SHP77 (cell line): ENCODE results near the gene RYR1.
"Not testable (repeated sequence)": the region's sequence is repeated elsewhere in the genome, so short reads cannot be mapped to it uniquely, and the experiment has no call there.

Source experiments
- DNase-seq, 2 experiments: peaks; one replicate each; lab custom pipeline; 2025; lab: John Stamatoyannopoulos, UW

RYR1 gene

DNA sequence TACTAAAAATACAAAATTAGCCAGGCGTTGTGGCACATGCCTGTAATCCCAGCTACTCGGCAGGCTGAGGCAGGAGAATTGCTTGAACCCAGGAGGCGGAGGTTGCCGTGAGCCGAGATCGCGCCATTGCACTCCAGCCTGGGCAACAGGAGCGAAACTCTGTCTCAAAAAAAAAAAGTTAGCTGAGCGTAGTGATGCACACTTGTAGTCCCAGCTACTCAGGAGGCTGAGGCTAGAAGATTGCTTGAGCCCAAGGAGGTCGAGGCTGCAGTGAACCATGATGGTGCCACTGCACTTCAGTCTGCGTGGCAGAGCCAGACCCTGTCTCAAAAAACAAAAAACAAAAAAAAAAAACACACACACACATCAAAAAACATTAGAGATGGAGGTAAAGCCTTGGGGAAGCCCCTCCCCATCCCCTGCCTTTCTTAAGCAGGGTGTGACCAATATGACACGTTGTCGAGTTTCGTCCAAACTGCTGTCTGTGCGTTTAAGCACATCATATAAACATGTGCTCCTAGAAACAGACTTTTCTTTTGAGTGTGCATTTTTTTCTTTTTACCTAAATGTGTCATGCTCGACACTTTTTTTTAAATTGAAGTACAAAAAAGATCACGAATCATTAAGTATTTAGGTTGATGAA is 6.3 kb upstream of the RYR1 start:
- DNase-seq: not testable (repeated sequence)

- no peak for DNase-seq
These were observed 4.3 kb upstream of the RYR1 start for GRCh38 chr19:38429055-38429810.

DNA sequence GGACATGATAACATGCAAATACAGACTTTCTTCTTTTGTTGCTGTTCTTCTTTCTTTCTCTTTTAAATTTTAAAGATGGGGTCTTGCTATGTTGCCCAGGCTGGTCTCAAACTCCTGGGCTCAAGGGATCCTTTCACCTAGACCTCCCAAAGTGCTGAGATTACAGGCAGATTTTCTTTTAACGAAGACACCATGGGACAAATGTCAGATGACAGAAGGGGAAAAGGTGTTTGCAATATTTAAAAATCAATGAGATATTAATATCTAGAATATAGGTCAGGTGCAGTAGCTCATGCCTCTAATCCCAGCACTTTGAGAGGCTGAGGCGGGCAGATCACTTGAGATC is 3.7 kb upstream of the RYR1 start:
- no peak for DNase-seq

GRCh38 chr19:38430931-38431330 is 2.6 kb upstream of the RYR1 start:
- DNase-seq: no peak

GRCh38 chr19:38434549-38435051 is 1.1 kb downstream of the RYR1 start:
- DNase-seq: no peak

- no peak for DNase-seq
These were observed 3.8 kb downstream of the RYR1 start for GRCh38 chr19:38437295-38437694.

DNA sequence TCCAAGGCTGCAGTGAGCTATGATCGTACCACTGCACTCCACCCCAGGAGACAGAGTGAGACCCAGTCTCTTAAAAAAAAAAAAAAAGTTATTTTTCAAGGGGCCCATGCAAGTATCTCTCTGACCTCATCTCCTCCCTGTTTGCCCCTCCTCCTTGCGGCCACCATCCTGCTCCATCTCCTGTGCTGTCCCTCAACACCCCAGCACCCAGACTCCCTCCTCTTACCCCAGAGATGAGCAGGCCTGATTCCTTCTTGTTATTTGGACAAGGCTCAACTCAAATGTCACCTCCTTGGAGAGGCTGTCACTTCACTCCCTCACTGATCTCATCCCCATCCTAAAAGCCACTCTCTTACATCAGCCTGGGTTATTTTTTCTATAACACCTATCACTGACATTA is 4.4 kb downstream of the RYR1 start:
- no peak for DNase-seq

GRCh38 chr19:38440592-38440991 is 7.1 kb downstream of the RYR1 start:
- no peak for DNase-seq

GRCh38 chr19:38441657-38442348 is 8.3 kb downstream of the RYR1 start:
- no peak for DNase-seq

DNA sequence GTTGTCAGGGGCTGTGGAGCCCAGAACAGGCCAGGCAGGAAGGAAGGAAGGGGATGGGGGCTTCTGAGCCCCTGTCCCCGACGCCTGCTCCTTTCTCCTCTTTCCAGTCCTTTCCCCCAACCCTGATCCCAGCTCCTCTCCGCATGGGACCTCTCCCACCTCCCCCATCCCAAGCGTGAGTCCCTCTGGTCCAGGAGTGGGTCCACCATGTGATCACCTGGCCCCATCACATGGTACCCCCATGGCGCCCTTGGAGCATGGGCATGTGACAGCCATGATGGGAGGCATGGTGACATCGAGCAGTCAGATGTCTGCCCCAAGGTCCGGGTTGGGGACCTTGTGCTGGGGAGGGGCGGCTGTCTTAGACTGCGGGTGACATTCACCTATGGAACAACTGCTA is 9.2 kb downstream of the RYR1 start:
- no peak for DNase-seq

- no peak for DNase-seq
These were observed 10.0 kb downstream of the RYR1 start for GRCh38 chr19:38443458-38443999.

DNA sequence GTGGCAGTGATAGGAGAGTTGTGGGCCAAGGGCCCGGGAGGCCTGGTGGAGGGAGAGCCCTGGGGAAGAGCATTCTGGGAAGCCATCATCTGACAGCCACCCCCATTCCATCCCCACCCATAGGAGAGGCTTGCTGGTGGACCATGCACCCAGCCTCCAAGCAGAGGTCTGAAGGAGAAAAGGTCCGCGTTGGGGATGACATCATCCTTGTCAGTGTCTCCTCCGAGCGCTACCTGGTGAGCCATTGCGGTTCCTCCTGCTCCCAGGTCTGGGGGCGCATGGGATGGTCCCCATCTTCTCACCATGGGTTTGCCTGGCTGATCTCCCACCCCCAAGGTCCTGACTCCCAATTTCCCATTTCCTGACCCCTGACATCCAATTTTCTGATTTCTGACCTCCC is 10.5 kb downstream of the RYR1 start:
- no peak for DNase-seq

DNA sequence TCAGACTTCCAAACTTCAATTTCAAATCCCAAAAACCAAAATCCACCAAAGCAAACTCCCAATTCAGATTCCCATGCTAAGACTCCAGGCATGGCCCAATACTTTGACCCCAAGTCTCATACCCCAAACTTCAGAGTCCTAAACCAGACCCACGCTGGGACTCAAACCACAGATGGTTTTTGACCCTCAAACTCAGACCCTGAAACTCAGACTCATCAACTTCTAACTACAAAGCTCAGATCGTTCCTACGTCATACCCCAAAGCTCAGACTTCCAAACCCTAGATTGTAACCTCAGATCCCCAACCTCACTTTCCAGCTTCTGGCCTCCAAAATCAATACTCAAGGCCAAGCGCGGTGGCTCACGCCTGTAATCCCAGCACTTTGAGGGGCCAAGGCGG is 11.9 kb downstream of the RYR1 start:
- no peak for DNase-seq

GRCh38 chr19:38448225-38448624 is 14.7 kb downstream of the RYR1 start:
- DNase-seq: no peak

- no peak for DNase-seq
These were observed 16.0 kb downstream of the RYR1 start for GRCh38 chr19:38449518-38449917.

- DNase-seq: no peak
These were observed 17.5 kb downstream of the RYR1 start for GRCh38 chr19:38451036-38451435.

- DNase-seq: no peak
These were observed 18.1 kb downstream of the RYR1 start for GRCh38 chr19:38451629-38452028.

DNA sequence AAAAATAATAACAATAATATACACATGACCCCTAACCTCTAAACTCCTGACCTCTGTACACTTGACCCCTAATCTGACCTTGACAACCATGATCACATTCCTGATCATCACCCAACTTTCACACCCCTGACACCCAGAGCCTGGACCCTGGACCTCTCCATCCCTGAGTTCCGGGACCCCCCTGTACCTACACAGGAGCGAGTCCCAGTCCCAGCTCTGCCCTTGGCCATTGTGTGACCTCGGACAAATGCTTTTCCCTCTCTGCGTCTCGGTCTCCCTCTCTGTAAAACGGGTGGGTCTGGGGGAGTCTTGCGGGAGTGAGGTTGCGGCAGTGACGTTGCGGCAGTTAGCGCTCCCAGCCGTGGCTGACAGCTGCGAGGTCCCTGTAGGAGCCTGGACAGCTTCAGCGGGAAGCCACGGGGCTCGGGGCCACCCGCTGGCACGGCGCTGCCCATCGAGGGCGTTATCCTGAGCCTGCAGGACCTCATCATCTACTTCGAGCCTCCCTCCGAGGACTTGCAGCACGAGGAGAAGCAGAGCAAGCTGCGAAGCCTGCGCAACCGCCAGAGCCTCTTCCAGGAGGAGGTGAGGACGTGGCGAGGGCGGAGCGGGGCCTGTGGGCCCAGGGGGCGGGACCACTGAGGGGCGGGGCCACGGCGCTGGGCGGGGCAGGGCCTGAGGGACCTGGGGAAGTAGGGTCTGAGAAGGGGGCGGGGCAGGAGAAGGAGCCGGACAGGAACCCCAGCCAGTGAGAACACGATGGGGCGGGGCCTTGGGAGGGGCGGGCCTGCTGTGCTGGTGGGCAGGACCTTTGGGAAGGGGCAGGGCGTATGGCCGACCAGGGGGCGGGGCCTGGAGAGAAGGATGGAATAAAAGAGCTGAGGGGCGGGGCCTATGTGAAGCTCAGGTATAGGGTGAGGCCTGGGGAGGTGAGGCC is 19.2 kb downstream of the RYR1 start:
- DNase-seq: peak in 1 of 2 experiments; percentile 13

DNA sequence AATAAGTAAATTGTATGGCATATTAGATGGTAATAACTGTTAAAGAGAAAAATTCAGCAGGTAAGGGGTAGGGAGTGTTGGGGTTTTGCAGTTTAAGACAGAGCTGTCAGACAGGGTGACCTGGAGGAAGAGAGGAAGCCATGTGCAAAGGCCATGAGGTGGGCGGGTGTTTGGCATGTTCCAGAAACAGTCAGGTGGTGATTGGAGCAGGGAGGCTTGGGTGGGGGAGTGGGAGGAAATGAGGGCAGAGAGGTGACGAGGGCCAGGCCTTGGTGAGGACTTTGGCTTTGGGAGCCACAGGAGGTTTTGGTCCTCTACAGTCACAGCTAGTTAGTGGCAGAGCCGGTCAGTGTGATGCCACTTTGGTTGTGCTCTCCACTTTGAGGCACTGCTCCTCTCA is 20.1 kb downstream of the RYR1 start:
- DNase-seq: no peak

DNA sequence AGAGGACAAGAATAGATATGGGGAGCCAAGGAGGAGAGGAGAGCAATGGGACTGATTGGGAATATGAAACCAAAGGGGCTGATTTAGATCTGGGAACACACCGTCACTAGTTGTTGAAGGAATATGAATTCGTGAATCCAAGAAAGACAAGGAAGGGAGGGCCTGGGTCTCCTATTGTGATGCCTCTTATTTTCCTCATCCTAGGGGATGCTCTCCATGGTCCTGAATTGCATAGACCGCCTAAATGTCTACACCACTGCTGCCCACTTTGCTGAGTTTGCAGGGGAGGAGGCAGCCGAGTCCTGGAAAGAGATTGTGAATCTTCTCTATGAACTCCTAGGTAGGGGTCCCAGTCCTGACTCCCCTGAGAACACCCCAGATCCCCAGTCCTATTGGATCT is 21.5 kb downstream of the RYR1 start:
- no peak for DNase-seq

DNA sequence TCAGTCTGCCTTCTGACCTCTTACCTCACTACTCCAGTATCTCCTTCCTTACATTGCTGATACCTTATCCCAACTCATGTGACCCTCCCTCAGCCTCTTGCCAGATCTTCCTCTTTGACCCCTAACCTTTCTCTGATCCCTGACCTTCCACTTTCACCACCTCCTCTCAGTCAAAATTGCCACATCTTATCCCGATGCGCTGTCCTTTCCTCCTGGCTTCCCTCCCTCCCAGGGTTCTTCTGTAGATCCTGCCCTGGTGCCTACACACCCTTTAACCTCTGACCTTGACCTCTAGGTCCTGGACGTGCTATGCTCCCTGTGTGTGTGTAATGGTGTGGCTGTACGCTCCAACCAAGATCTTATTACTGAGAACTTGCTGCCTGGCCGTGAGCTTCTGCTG is 23.7 kb downstream of the RYR1 start:
- no peak for DNase-seq
